HepG2 (cell line): Measurements from ENCODE around the gene LUZP1. TPM values are rescaled to one million over a fixed set of nuclear protein-coding genes. Genes with fewer than 3 reads are reported as not detected.
"Not testable (repeated sequence)": the region's sequence is repeated elsewhere in the genome, so short reads cannot be mapped to it uniquely, and the experiment has no call there.

Experiments
- FOXP1 ChIP-seq, 2 experiments: fragments of 450-650 bp in 1 of 2; IDR thresholded peaks; 2 replicates each; pipeline ENCODE4 v1.6.1; 2017 to 2018; ENCODE audit warnings: antibody characterized with exemption in 1 of 2
- NFE2L2 ChIP-seq: fragments of 150-350 bp; IDR thresholded peaks from 2 replicates; pipeline ENCODE4 v1.6.1; 2014; ENCODE audit warnings: low read length
- SSRP1 ChIP-seq: IDR thresholded peaks from 2 replicates; pipeline ENCODE4 v1.6.1; 2016; ENCODE audit warnings: control low read depth
- TBX3 ChIP-seq: fragments of 450-650 bp; IDR thresholded peaks from 2 replicates; pipeline ENCODE4 v1.6.1; 2017; ENCODE audit warnings: antibody characterized with exemption, mild to moderate bottlenecking, inconsistent platforms, borderline replicate concordance
- UBTF ChIP-seq: sonication (generic); formaldehyde crosslinking; IDR thresholded peaks from 2 replicates; pipeline ENCODE4 v1.4.0; 2020; ENCODE audit warnings: mild to moderate bottlenecking, missing genetic modification reagents
- ZBTB38 ChIP-seq: sonication (generic); formaldehyde crosslinking; IDR thresholded peaks from 2 replicates; pipeline ENCODE4 v1.5.1; 2020; ENCODE audit warnings: mild to moderate bottlenecking, missing genetic modification reagents
- ZBTB40 ChIP-seq, 2 experiments: fragments of 450-650 bp in 1 of 2; sonication (generic) in 1 of 2; formaldehyde crosslinking in 1 of 2; IDR thresholded peaks; 2 replicates each; pipeline versions ENCODE4 v1.6.1 to v1.8.0; 2016 to 2022; ENCODE audit warnings: antibody characterized with exemption in 1 of 2, mild to moderate bottlenecking in 1 of 2, missing genetic modification reagents in 1 of 2
- ZNF607 ChIP-seq: sonication (generic); formaldehyde crosslinking; IDR thresholded peaks from 2 replicates; pipeline ENCODE4 v1.5.1; 2020; ENCODE audit warnings: missing genetic modification reagents, mild to moderate bottlenecking, borderline replicate concordance
- polyA plus RNA-seq, 8 experiments: library from polyadenylated mRNA; depleted of rRNA in 3 of 8; stranded (reverse) in 7 of 8; unstranded in 1 of 8; fragments of >200 nt; fragmentation: Illumina TruSeq in 4 of 8; extraction: Trizol in 4 of 8; gene quantifications; 2 replicates each; pipeline versions ENCODE4 v1.2.1 to v1.2.3, GENCODE V29; 2011 to 2016; ENCODE audit warnings: low read depth in 4 of 8, missing spikeins in 1 of 8, mixed read lengths in 1 of 8; ENCODE audit not compliant: insufficient read depth in 1 of 8
- total RNA-seq, 5 experiments: library from RNA; depleted of rRNA; stranded (reverse); fragments of >200 nt; fragmentation: Illumina TruSeq; extraction: Trizol; gene quantifications; 2 replicates each; pipeline ENCODE4 v1.2.3, GENCODE V29; 2016; ENCODE audit warnings: low read depth in 1 of 5
- TF ChIP-seq, protein P1 (sequence below): sonication (generic); formaldehyde crosslinking; IDR thresholded peaks from 2 replicates; pipeline ENCODE4 v1.5.1; 2020; ENCODE audit warnings: mild to moderate bottlenecking, moderate library complexity, missing genetic modification reagents
- TF ChIP-seq, protein P2 (sequence below): sonication (generic); formaldehyde crosslinking; IDR thresholded peaks from 2 replicates; pipeline ENCODE4 v1.4.0; 2020; ENCODE audit warnings: missing genetic modification reagents, mild to moderate bottlenecking, borderline replicate concordance
- TF ChIP-seq, protein P3 (sequence below): sonication (generic); formaldehyde crosslinking; IDR thresholded peaks from 2 replicates; pipeline ENCODE4 v1.5.0; 2020; ENCODE audit warnings: mild to moderate bottlenecking, missing genetic modification reagents

LUZP1 gene
- total and polyA plus RNA-seq, 2 of the 13 experiments (the other 11 are each of a cell fraction or from before 2014, with no cell fraction given): 6.9 to 12.7 TPM

DNA sequence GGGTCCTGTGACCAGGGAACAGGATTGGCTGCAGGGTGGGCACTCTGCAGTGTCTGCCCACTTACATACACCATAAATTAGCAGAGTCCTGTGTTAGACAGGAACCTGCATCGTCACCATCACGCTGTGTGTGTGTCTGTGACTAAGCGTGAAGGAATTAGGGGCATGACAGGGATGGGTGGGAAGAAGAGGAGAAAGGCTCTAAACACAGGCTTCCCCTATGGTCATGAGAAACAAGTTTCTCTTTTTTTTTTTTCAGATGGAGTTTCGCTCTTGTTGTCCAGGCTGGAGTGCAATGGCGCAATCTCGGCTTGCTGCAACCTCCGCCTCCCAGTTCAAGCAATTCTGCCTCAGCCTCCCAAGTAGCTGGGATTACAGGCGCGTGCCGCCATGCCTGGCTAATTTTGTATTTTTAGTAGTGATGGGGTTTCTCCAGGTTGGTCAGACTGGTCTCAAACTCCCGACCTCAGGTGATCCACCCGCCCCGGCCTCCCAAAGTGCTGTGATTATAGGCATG is 20.3 kb upstream of the LUZP1 start (continued):
- TF ChIP-seq UBTF (CRISPR knock-in tag) (peak; percentile 33; the same call in 1 of the 2 replicates), ZNF607 (0 out of 2 replicates have a peak, but pooled peaks have one; percentile 34), FOXP1 (CRISPR knock-in tag; IDR thresholded peaks at IDR 0.05) (peak; percentile 33), ZBTB40 (CRISPR knock-in tag; IDR thresholded peaks at IDR 0.05) (0 out of 2 replicates have a peak, but pooled peaks have one; percentile 28), SSRP1 (CRISPR knock-in tag) (peak; percentile 23; the same call in 1 of the 2 replicates), NFE2L2 (peak; percentile 30; the same call in 1 of the 2 replicates), ZBTB38 (CRISPR knock-in tag) (0 out of 2 replicates have a peak, but pooled peaks have one; percentile 10), TBX3 (peak; percentile 39; the same call in 1 of the 2 replicates)
- not testable (repeated sequence) for TF ChIP-seq FOXP1, ZBTB40 (IDR thresholded peaks at IDR 0.05)
- TF ChIP-seq, protein P1, sequence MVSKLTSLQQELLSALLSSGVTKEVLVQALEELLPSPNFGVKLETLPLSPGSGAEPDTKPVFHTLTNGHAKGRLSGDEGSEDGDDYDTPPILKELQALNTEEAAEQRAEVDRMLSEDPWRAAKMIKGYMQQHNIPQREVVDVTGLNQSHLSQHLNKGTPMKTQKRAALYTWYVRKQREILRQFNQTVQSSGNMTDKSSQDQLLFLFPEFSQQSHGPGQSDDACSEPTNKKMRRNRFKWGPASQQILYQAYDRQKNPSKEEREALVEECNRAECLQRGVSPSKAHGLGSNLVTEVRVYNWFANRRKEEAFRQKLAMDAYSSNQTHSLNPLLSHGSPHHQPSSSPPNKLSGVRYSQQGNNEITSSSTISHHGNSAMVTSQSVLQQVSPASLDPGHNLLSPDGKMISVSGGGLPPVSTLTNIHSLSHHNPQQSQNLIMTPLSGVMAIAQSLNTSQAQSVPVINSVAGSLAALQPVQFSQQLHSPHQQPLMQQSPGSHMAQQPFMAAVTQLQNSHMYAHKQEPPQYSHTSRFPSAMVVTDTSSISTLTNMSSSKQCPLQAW (CRISPR knock-in tag): 0 out of 2 replicates have a peak, but pooled peaks have one; percentile 2
- TF ChIP-seq, protein P2, sequence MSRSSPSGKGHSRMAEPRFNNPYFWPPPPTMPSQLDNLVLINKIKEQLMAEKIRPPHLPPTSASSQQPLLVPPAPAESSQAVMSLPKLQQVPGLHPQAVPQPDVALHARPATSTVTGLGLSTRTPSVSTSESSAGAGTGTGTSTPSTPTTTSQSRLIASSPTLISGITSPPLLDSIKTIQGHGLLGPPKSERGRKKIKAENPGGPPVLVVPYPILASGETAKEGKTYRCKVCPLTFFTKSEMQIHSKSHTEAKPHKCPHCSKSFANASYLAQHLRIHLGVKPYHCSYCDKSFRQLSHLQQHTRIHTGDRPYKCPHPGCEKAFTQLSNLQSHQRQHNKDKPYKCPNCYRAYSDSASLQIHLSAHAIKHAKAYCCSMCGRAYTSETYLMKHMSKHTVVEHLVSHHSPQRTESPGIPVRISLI (CRISPR knock-in tag): peak; percentile 85; the same call in 1 of the 2 replicates
- TF ChIP-seq, protein P3, sequence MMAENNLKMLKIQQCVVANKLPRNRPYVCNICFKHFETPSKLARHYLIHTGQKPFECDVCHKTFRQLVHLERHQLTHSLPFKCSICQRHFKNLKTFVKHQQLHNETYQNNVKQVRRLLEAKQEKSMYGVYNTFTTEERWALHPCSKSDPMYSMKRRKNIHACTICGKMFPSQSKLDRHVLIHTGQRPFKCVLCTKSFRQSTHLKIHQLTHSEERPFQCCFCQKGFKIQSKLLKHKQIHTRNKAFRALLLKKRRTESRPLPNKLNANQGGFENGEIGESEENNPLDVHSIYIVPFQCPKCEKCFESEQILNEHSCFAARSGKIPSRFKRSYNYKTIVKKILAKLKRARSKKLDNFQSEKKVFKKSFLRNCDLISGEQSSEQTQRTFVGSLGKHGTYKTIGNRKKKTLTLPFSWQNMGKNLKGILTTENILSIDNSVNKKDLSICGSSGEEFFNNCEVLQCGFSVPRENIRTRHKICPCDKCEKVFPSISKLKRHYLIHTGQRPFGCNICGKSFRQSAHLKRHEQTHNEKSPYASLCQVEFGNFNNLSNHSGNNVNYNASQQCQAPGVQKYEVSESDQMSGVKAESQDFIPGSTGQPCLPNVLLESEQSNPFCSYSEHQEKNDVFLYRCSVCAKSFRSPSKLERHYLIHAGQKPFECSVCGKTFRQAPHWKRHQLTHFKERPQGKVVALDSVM: 0 out of 2 replicates have a peak, but pooled peaks have one; percentile 13
